NCI-H2107 treated with DMSO at 0.1 percent for 48 hours (cell line): ENCODE data around the gene AMTN.
"Not testable (repeated sequence)": the region's sequence is repeated elsewhere in the genome, so short reads cannot be mapped to it uniquely, and the experiment has no call there.

Experiments used
- DNase-seq: peaks from one replicate; lab custom pipeline; 2025; ENCODE audit not compliant: unreplicated experiment; lab: John Stamatoyannopoulos, UW

AMTN gene, protein sequence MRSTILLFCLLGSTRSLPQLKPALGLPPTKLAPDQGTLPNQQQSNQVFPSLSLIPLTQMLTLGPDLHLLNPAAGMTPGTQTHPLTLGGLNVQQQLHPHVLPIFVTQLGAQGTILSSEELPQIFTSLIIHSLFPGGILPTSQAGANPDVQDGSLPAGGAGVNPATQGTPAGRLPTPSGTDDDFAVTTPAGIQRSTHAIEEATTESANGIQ

DNA sequence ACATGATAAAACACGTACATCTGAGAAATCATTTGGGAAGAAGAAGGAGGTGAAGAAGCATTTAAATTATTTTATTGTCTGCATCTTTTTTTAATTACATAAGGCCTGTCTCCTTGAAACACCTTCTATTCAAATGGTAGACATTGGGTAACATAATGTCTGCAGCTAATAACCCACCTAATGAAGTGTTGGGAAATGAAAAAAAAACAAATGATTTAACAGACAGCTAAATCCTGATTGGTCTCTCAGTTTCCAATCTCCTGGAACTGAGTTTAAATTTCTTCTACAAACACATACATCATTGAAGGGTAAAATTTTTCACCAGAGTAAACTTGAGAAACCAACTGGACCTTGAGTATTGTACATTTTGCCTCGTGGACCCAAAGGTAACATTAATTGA lies at the start of gene AMTN:
Gene AMTN (plus strand): TSS at position 301 of the 400 bp plus-strand sequence. CDS start 209 bp downstream, outside the sequence.
- DNase-seq, result no peak

DNA sequence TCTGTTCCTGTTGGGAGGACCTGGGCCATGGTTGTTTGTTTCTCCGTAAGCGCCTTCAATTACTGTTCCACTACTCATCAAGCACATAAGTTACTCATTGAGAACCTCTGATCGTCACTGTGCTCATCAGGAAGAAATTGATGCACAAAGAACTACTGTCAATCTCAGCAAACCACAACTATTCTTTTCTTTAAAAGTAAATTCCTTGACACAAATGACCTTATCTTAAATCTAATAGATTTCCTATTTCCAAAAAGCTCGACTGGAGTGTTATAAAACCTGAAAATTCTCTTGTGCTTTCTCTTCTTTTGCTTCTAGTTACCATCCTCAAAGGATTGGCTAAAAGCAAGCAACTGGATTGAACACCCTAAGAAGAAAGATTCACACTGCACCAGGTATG lies 46.5 kb upstream of the AMTN start, which contains the start of gene MUC7:
Gene MUC7 (plus strand): TSS at position 301 of the 400 bp plus-strand sequence. CDS start 1,825 bp downstream, outside the sequence.
- DNase-seq, result no peak

DNA sequence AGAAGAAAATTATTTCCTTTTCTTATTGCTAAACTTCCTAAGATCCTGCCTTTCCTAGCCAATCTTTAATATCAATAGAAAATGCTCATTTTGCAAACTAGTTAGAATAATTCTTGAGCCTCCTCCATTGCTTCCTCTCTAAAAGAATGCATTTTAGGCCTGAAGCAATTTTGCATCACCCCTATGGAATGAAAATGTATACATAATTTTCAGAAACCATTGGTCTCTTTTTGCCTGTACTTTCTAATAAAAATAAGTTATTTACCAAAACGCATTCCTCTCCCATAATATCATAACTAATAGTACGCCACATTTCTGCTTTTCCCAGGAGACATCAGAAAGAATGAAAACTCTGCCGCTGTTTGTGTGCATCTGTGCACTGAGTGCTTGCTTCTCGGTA lies 44.7 kb upstream of the AMTN start:
- DNase-seq, result no peak

DNA sequence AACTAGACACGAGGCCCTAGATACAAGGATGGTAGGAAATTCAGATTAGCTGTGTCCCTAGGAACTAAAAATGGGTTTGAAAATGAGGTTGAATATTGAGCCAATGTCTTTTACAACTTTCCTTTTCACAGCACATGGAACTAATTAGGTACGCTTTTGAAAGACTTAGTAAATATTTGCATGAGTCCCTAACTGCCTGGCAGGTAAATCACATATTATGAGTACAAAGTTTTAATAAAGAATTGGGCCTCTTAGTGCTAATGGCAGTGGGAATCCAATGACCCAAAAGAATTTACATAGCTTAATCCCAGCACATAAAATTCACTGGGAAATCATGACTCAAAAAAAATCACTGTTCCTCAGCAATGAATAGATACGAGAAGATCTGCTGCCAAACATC lies 29.6 kb upstream of the AMTN start:
- DNase-seq, result no peak

DNA sequence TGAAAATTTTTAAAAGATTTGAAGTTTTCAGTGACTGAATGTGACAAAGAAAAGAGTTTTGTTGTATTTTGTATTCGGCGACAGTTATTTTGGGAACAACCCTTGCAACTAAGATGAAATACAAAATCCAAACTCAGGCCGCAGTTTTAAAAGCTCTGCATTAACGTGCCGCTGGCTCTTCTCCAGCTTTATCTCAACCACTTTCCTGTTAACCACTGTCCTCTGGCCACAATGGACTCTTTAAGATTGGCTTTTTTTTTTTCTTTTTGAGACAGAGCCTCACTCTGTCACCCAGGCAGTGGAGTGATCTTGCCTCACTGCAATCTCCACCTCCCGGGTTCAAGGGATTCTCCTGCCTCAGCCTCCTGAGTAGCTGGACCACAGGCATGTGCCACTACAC lies 22.1 kb upstream of the AMTN start:
- DNase-seq, result no peak

DNA sequence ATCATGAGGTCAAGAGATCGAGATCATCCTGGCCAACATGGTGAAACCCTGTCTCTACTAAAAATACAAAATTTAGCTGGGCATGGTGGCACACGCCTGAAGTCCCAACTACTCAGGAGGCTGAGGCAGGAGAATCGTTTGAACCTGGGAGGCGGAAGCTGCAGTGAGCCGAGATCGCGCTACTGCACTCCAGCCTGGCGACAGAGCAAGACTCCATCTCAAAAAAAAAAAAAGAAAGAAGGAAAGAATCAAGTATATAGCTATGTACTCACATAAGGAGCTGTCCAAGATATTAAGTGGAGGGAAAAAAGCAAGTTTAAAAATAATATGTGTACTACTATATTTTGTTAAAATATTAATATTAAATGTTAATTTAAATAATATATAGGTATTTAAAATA lies 16.5 kb upstream of the AMTN start:
- DNase-seq, result not testable (repeated sequence)

DNA sequence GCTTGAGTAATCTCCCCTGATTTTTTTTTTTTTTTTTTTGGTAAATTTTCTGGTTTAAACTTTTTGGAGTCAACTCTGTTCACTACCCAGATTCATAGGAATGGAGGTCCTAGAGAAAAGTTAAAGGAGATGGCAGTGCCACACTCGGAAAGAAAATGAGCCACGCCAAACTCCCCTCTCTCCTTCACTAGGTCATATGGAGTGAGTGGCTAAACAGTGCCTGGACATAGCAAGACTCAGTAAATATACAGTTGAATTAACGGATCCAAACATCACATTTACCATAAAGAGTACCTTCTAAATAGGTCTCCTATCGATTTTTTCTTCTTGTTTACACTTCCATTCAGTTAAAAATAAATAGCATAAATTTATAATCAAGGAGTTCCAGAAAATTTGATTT lies 13.6 kb upstream of the AMTN start:
- DNase-seq, result no peak

DNA sequence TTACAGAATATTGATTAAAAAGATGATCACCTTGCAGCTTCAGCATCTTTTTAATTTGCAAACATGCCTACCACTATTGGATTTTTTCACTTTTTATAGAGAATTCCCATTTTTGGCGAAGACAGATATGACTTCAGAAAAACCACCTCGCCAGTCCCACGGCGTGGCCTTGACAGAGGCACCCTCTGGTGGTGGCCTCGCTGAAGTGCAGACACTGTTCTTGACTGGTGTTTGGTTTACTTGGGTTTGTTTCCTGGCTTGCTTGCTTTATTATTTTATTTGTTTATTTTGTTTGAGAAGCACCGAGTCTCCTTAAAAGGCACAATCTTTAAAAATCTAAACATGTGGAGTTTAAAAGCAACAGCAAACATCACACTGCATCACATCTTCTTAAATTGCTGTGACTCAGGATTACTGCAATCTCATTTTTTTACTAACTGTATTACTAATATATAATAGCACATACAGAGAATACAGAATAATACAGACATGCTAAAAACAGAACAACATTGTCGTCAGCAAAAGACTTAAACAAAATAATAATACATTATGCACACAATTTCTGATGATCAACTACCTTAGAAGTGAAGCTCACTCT lies 13.1 kb upstream of the AMTN start:
- DNase-seq, result no peak

DNA sequence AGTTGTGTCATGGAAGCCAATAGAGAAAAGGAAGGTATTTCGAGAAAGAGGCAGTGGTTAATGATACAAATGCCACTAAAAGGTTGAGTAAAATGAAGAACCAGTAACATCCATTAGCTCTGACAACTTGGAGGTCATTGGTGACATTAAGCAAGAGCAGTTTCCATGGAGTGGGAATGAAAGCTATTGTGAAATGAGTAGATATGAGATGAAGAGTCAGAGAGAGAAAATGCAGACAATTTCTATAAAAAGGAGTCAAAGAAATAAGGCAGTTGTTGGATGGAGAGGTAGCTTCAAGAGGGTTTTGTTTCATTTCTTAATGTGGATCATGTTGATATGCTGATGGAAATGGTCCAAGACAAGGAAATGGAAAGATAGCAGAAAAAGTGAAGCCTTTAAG lies 9.6 kb upstream of the AMTN start:
- no peak for DNase-seq

DNA sequence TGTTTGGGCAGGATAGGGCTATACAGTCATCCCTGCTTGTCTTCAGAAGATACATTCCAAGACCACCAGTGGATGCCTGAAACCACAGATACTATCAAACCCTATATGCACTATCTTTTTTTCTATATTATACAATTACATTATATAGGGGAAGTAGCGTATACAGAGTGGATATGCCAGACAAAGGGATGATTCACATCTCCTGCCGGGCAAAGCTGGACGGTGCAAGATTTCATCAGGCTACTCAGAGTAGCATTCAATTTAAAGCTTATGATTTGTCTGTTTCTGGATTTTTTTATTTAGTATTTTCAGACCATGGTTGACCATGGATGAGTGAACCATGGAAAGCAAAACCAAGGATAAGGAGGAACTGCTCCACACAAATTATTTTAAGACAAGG lies 7.0 kb upstream of the AMTN start:
- DNase-seq, result no peak

DNA sequence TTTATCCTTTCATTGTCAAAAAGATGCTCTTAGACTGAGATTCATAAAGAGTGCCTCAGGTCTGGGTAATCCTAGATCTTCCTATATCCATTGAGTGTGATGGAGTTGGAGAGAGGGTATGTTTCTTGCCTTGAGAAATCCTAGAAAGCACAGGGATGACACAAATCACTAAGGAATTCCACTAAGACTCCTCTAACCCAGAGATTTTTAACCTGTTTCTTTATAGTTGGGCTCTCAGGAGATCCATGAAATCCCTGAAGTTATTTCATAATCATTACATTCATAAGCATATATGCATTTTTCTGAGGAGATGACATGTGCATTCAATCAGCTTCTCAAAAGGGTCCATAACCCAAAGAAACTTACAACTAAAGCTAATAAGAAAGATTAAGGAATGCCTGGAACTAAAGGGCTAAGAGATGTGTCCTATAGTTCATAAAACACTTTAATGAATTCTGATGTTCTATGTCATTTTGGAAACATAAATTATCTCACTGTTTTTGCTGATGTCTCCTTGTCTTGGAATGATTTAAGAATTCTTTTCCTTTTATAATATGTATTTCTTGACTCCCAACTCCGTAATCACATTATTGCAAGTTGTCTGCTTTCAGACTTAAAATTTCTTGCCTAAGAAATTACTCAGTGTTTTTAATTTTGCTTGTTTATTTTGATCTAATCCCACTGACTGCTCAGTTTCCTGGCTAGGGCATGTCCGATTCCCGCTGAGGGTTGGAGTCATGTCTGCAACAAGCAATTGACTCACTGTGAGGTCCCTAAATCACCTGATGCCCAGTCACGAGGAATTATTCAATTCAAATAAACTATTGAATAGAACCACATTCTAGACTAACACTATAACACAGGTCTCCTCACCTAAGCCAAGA lies 2.8 kb upstream of the AMTN start:
- DNase-seq, result no peak

DNA sequence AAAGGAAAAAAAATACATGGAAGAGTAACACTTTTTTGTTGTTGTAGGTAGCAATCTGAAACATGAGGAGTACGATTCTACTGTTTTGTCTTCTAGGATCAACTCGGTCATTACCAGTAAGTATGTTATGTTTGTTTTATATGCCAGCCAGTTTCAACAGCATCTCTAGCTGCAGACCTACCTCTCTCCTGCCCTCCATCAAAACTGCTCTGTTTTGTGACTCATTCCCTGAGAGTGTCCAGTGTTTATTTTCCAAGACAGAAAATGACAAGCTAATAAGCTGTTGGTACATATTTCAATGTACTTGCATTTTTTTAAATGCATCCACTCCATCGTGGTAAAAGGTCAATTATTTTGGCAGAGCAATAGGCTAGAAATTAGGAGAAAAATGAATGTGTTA lies 347 bp downstream of the AMTN start:
- DNase-seq, result no peak

DNA sequence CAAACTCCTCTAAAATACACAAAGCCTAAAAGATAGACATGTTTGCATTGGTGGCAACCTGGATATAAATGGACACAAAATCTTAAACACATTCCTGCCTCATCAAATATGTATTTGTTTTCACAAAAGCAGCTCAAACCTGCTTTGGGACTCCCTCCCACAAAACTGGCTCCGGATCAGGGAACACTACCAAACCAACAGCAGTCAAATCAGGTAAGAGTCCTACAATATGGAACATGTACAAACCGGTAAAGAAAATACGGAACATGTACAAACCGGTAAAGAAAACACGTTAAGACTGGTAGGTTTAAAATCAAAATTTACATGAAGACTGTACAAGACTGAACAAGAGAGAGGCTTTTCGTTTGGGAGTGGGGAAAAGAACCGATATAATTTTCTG lies 4.3 kb downstream of the AMTN start:
- DNase-seq, result no peak

DNA sequence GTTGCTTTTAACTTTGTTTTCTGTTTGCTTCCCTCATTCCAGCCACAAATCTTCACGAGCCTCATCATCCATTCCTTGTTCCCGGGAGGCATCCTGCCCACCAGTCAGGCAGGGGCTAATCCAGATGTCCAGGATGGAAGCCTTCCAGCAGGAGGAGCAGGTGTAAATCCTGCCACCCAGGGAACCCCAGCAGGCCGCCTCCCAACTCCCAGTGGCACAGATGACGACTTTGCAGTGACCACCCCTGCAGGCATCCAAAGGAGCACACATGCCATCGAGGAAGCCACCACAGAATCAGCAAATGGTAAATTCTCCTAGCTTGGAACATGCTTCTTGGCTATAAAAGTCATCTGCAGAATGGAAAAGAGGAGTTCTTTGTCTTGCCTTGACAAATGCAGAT lies 12.6 kb downstream of the AMTN start:
- no peak for DNase-seq

DNA sequence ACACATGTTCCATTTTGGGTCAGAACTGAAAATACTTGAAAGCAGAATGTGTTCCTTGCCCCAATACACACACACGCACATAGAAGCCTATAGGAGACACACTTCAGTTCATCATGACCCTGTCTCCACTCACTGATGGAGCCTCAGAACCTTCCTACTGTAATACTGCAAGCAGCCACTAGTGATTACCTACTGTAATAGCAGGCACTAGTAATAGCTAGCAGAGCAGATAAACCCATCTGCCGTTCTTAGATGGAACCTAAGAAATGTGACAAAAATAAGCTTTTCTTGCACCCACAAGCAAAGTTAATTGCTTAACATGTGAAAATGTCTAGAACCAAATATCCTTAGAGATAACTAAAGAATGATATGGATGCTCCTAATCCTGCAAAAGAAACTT lies 13.6 kb downstream of the AMTN start:
- no peak for DNase-seq

DNA sequence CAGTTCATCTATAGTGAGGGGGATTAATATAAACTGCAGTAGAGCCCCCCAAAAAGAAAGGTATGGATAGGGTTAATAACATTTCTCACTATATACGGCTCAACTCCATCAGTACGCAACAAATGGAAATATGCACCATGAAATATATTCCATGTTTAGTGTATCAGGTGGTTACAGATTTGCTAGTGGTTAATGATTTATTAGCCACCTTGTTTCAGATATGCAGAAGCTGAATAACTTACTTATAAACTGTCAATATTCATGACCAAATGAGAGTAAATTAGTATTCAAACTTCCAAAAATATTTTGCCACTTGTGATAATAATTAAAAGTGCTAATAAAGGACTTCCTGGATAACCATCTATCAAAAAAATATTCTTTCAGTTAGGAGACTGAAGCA lies 14.8 kb downstream of the AMTN start:
- DNase-seq, result no peak

DNA sequence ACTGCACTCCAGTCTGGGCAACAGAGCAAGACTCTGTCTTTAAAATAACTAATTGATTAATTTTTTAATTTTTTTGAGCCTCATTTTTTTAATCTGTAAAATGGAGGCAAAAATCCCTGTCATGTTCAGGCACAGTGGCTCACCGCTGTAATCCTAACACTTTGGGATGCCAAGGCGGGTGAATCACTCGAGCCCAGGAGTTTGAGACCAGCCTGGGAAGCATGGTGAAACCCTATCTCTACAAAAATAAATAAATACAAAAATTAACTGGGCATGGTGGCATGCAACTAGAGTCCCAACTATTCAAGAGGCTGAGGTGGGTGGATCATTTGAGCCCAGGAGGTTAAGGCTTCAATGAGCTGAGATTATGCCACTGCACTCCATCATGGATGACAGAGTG lies 15.4 kb downstream of the AMTN start:
- DNase-seq, result no peak

DNA sequence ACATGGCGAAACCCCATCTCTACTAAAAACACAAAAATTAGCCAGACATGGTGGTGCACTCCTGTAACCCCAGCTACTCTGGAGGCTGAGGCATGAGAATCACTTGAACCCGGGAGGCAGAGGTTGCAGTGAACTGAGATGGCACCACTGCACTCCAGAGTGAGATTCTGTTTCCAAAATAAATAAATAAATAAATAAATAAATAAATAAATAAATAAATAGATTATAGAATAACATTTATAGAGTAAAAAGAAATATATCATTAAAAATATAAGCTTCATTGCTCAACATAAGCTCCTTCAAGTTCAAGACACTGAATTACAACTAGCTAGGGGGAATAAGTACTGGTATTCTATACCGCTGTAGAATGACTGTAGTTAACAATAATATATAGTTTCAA lies 16.5 kb downstream of the AMTN start:
- DNase-seq, result not testable (repeated sequence)

DNA sequence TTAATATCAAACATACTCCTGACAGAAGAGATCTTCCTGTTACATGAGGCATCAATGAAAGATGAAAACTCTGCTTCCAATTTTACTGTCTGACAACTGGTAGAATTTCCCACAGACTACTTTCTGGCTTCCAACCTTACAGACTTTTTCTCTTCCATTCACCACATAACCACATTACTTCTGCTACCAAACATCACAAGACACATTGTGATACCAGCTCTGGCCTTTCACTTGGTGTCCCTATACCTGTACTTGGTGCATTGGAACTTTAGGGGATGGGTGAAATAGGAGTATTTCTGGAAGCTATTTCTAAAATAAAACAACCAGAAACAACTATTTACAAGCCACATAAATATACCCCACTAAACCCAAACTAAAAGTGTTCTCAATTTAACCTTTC lies 20.5 kb downstream of the AMTN start:
- DNase-seq, result no peak

DNA sequence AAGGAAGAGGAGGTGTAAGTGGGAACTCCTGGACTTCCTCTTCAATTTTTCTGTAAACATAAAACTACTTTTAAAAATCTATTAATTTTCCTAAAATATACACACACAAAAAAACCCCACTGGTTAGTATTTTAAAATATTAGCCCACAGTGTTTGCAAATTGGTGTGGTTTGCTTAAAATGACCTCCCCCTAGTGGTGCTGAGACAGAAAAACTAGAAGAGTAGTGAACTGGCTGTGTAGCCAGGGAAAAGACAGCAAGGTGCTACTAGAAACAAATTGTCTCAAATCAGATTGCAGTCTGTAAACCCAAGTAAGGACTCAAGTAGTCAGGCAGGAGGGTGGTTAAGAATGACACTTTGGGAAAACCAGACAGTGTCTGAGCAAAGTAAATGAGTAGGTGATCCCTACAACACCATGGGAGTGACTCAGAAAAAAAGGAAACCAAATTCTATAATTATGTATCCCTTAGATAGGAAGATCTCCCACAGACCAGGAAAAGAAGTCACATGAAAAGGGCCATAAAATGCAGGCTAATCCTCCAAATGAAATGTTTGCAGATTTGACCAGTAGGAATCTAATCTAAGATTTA lies 26.0 kb downstream of the AMTN start:
- DNase-seq, result no peak

DNA sequence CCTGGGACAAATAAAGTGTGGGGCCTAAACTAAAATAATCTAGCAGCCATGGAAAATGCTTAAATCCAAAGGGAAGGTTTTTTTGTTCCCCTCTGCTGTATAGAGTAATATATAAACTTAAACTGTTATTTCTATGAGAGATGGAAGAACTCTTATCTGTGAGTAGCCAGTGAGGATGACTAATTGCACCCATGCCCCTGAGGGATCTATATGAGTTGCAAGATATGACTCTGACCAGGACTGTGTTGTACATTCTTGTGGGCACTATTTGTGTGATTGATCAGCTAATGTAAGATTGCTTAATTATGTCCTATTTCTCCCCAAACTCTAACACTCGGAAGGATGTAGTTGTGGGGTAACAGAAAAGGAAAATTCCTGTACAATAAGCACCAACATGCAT lies 38.5 kb downstream of the AMTN start:
- DNase-seq, result no peak
